ENCODE results near the gene SERF2.
"Not testable (repeated sequence)": the region's sequence is repeated elsewhere in the genome, so short reads cannot be mapped to it uniquely, and the experiment has no call there.

The SERF2 gene

DNA sequence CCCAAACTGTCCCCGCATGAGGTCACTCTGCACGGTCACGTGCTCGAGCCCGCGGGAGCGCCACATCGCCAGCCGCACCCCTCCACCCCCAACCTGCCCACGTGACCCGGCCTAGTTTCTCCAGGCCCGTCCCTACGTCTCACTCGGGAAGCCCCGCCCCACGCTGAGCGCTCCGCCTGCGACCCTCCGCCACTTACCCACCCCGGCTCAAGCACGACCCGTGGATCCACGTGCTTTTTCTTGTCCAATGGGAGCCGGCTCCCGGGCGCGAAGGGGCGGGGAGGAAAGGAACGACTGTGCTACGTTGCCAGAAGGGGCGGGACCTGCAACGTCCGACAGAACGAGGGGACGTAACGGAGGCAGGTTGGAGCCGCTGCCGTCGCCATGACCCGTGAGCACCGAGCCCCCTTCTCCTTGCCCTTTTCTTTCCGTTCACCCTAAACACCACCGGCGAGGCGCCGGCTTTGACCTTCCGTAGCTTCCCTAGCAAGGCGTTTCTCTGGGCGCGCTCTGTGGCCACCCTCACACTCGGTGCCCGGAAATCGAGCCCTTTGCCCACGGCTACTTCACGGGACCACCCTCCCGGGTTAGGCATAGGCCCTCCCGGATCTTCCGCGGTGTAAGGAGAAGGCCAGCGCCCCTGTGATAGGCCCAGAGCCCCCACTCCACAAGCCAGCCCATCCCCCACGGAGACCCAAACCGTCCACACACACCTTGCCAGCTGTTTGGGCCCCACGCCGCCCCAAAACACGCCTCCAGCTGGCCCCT, at the start of gene SERF2:
Gene SERF2, plus strand, starts transcription at position 328 of the 768 bp plus-strand sequence. Its CDS starts 57 bp downstream, at position 385.
- in situ Hi-C loops (cut with MboI; ENCODE audit: low pct_unique_long_range_greater_than_20kb, low sequenced_read_pairs) = no loop called here
- peak; percentile 100 for DNase-seq

DNA sequence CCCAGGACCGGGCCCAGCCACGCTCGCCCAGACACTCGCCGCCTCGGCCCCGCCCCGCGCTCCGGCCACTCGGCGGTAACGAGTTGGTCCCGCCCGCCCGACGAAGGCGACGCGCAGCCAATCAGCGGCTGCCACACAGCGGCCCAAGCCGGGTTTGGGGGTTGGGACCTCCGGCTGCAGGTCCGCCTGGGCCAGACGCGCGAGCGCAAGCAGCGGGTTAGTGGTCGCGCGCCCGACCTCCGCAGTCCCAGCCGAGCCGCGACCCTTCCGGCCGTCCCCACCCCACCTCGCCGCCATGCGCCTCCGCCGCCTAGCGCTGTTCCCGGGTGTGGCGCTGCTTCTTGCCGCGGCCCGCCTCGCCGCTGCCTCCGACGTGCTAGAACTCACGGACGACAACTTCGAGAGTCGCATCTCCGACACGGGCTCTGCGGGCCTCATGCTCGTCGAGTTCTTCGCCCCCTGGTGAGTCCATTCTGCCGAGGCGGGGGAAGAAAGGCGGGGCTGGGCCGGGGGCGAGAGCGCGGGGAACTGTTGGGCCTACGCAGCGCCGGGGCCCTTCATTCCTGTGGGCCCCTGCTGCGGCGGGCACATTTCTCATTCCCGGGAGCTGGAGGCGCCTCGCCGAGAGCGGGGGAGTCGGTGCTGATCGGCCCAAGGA, 45.7 kb upstream of the SERF2 start, which contains the start of gene PDIA3:
Gene PDIA3, plus strand, starts transcription at position 194 of the 658 bp plus-strand sequence. Its CDS starts 102 bp downstream, at position 296.
- peak; percentile 87 for DNase-seq
- in situ Hi-C loops (cut with MboI; ENCODE audit: low pct_unique_long_range_greater_than_20kb, low sequenced_read_pairs) = not testable (repeated sequence)

DNA sequence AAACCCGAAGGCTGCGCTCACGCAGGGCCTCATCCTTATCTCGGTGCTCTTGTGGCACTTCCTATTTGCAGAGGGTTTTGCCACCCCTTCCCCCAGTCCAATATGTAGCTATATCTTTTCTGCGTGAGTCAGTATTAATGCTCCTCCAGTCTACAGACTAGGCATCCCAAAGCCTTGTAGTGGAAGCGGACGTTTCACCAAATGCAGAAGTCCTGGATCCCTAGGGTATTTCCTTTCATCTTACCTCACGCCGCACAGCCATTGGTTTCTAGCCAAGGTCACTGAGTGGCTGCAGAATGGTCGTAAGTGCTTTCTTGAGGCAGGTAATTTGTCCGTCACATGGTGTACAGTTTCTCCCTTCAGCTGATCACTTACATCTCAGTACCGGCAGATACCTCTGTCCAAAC, 45.2 kb upstream of the SERF2 start:
- peak; percentile 65 for DNase-seq
- in situ Hi-C loops (cut with MboI; ENCODE audit: low pct_unique_long_range_greater_than_20kb, low sequenced_read_pairs) = not testable (repeated sequence)

DNA sequence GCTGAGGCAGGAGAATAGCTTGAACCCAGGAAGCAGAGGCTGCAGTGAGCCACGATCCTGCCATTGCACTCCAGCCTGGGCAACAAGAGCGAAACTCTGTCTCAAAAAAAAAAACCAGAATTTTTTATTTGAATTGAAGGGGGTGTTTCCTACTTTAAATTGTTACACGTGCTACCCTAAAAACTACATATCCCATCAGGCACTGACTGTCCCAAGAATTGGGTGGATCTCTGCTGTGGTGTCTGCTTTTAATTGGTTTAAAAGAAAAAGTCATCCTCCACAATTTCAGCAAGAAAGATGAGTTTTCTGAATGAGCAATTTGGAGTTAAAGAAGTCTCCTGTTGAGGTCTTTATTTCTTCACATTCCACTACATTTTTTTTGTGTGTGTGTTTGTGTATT, 43.7 kb upstream of the SERF2 start:
- DNase-seq = no peak
- in situ Hi-C loops (cut with MboI; ENCODE audit: low pct_unique_long_range_greater_than_20kb, low sequenced_read_pairs) = no loop called here

DNA sequence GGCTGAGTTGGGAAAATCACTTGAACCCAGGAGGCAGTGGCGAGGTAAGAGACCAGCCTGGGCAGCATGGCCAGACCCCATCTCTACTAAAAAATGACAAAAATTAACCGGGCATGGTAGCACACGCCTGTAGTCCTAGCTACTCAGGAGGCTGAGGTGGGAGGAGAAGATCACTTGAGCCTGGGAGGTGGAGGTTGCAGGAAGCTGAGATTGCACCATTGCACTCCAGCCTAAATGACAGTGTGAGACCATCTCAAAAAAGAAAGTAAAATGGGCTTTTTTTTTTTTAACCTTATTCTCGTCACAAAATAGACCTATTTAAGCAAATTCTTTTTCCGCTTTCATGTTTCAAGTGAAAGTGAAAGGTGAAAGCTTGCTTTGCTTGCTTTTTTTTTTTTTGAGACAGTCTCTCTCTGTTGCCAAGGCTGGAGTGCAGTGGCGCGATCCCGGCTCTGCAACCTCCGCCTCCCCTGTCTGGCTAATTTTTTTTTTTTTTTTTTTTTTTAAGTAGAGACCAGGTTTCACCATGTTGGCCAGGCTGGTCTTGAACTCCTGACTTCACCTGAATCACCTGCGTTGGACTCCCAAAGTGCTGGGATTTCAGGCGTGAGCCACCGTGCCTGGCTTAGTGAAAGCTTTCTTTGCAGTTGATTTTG, 42.3 kb upstream of the SERF2 start:
- no peak for DNase-seq
- in situ Hi-C loops (cut with MboI; ENCODE audit: low pct_unique_long_range_greater_than_20kb, low sequenced_read_pairs) = no loop called here

DNA sequence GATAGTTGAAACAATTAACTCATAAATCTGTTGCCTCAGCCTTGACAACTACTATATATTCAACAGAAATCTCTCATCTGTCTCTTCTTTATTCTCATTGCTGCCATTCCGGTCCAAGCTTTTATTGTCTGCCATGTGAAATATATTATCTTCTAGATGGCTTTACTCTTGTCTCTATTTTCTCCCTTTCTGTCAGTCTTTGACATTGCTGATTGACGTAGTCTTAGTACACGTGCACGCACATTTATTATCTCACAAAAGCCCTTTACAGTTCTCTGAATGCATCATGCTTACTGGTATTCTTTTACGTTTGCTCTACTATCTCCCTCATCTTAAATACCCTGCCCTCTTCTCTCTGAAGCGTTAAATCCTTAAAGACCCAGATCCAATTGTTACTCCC, 40.2 kb upstream of the SERF2 start:
- in situ Hi-C loops (cut with MboI; ENCODE audit: low pct_unique_long_range_greater_than_20kb, low sequenced_read_pairs) = no loop called here
- no peak for DNase-seq

DNA sequence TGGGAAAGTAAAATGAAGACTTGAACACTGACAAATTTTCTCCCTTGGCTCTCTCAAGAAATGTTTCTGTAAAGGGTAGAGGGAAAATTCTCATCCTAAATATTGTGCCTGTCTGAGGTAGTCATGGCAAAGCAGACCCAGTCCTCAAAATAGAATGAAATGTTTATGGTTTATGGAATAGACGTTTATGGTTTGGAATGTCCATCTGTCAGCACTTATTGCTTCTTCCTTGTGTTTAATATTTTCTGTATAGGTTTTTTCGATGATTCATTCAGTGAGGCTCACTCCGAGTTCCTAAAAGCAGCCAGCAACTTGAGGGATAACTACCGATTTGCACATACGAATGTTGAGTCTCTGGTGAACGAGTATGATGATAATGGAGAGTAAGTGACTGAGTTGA, 29.3 kb upstream of the SERF2 start:
- in situ Hi-C loops (cut with MboI; ENCODE audit: low pct_unique_long_range_greater_than_20kb, low sequenced_read_pairs) = no loop called here

DNA sequence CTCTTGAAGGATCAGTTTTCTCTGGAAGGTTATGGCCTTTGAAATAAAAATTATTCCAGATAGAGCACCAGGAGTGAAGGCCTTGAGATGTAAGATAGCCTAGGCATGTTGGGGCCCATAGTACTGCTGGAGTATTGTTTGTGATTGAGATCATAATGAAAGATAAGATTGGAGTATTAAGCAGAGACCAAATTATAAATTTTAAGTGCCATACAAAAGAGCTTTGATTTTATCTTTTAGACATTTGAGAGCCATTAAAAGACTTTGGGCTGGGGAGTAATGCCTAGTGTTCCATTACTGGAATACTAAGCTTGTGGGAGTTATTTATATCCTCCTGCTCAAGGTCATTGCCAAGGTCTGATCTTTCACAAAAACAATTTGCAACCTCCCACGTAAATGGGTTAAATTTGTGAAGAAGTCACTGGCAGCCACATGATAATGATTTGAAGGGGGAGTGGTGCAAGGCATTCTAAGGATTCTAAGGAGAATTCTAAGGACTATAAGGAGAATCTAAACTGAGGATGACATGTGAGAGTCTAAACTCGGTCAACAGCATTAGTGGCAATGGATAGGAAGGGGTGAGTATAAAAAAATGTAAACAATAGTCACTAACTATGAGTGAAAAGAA, 28.2 kb upstream of the SERF2 start:
- in situ Hi-C loops (cut with MboI; ENCODE audit: low pct_unique_long_range_greater_than_20kb, low sequenced_read_pairs) = no loop called here
- DNase-seq = no peak

More for the DNA sequence above, 29.3 kb upstream of the SERF2 start:
- no peak for DNase-seq

DNA sequence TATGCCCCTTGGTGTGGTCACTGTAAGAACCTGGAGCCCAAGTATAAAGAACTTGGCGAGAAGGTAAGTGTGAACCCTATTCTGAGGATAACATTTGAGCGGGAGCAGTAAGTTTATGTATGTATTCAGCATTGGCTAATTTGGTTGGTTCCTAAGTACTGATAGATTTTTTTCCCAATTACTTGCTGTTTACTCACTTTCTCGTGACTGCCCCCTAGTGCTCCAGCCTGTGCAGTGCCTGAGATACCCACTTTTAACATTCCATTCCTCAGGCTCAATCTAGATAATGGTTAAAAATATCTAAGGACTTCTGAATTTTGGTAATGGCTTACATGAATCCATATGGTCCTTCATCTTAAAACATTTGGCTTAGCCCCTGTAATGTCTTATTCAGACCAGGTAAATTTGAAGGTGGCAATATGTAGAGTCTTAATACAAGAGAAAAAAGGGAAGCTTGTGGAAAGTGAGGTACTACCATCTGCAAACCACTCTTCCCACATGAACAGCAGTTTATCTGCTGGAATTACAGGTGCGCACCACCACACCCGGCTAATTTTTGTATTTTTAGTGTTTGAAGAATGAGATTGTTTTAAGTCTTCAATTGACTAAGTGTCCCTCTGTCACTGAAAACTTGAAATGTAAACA, 22.4 kb upstream of the SERF2 start:
- in situ Hi-C loops (cut with MboI; ENCODE audit: low pct_unique_long_range_greater_than_20kb, low sequenced_read_pairs) = no loop called here
- DNase-seq = peak; percentile 80

DNA sequence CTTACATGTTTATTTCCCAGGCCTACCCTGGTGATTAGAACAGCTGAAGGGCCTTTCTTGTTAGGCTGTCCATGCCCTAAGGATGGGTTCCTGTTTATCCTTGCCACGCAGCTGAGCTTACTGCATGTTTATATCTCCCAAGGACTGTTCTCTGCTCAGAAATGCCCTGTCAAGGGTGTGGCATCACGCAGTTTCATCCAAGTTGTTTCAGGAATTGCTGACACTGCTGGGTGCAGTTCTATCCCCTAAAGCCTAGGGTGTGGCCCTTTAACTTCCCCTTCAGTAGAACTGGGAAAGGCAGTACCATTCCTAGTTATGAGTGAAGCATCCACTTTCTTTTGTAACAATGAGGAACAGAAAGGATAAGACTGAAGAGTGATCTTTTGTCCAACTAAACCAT, 20.3 kb upstream of the SERF2 start:
- no peak for DNase-seq
- in situ Hi-C loops (cut with MboI; ENCODE audit: low pct_unique_long_range_greater_than_20kb, low sequenced_read_pairs) = no loop called here

DNA sequence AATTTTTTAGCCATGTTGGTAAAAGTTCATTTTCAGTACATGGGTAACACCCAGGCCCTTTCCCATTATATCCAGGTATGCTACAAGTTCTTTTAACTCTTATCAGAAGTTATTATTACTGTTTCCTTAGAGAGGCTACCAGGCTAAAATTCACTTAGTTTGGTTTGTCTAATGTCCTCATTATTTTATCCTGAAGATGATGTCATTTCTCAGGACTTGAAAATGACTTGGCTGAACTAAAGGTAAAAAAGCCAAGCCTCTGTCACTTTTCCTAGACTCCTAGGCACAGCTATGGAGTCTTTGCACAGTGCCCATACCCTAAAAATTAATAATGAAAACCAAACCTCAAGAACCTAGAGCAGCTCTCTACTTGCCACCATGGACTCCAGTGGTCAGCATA, 19.5 kb upstream of the SERF2 start:
- in situ Hi-C loops (cut with MboI; ENCODE audit: low pct_unique_long_range_greater_than_20kb, low sequenced_read_pairs) = no loop called here
- no peak for DNase-seq

DNA sequence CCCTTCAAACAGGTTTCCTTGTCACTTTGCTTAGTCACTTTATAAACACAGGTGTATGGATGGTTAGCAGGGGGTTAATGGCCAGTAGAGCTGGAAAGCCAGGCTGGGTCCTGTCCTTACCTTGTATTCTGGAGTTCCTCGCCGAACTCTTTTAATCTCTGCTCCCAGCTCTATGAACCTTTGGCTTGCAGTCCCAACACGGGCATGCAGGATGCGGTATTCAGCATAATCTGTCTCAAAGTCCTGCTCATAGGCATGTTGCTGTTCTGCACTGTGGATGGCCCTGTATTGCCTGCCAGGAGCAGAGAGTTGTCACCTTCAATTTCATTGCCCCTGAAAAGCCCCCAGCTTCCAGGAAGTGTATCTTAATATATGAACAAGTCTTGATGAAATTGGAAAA, 18.1 kb upstream of the SERF2 start:
- DNase-seq = no peak
- in situ Hi-C loops (cut with MboI; ENCODE audit: low pct_unique_long_range_greater_than_20kb, low sequenced_read_pairs) = no loop called here

DNA sequence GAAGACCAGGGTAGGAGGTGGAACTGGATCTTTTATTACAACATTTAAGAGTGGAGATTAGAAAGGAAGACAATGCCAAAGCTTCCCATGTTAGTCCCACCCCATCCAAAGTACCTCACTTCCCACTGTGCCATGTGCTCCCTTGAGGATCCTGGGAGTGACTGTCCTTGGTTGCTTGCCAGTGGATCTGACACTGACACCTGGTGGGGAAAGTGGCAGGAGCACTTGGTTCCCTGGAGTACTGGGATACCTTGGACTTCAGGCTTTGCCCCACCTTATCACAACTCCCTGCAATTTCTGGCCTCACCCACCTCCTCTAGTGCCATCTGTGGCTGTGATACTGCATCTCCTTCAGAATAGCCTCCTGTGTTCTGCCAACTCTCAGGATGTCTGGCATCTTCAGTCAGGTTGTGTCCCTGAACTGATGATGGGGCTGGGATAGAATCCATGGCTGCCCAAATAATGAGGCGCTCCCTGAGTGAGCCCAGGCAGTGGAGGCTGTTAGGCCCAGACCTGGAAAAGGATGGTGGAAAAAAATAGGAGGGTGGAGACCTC, 16.6 kb upstream of the SERF2 start:
- no peak for DNase-seq
- in situ Hi-C loops (cut with MboI; ENCODE audit: low pct_unique_long_range_greater_than_20kb, low sequenced_read_pairs) = no loop called here

DNA sequence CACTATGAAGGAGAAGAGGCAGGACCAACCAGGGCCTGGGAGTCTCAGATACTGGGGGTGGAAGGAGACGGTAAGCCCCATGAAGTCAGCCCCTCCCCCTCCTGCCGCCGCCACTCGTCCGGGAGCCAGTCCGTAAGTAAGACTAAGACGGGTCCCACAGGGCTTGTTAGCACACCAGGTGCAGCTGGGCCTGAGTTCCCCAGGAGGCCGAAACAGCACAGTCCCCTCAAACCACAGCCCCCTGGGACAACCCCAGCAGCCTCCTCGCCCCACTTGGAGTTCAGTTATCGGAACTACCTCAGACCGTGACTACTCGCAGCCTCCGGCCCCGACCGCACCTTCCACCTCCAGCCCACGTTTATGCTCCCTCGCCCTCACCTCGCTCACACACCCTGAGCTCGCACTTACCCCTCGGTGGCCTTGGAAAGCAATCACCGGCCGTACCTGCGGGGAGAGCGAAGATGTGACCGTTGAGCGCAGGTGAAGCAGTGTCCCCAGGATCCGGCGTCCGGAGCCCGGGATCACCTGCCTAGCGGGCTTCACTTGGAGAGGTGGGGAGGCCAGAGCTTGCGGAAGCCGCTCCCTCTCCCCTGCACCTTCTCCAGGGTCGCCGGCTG, 15.9 kb upstream of the SERF2 start:
- no peak for DNase-seq
- in situ Hi-C loops (cut with MboI; ENCODE audit: low pct_unique_long_range_greater_than_20kb, low sequenced_read_pairs) = no loop called here

DNA sequence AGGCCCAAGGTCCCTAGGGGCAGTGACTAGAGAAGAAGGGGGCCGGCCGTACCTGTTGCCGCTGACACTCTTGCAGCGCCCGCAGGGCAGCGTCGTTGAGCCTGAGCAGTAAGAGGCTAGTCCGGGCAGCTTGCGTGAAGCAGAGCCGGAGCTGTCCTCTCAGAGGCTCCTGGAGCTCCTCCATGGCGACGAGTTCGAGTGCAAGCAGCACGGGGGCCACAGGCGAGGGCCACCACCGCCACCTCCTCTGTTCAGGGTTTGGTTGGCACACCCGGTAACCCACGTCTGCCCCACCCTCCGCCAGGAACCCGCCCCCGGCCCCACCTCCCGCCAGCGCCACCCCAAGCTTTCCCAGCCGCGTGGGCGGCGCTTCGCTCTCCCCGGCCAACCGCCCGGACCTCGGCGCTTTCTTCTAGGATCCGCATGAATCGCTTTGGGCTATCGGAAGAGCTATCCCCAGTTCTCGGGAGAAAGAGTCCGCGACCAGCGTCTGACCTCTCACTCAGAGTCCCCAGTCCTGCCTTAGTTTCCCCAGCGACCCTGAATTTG, 15.3 kb upstream of the SERF2 start, which contains the start of gene ELL3:
Gene ELL3, minus strand, starts transcription at position 249 of the 549 bp plus-strand sequence. Its CDS starts 65 bp downstream, at position 184.
- DNase-seq = no peak
- in situ Hi-C loops (cut with MboI; ENCODE audit: low pct_unique_long_range_greater_than_20kb, low sequenced_read_pairs) = no loop called here

DNA sequence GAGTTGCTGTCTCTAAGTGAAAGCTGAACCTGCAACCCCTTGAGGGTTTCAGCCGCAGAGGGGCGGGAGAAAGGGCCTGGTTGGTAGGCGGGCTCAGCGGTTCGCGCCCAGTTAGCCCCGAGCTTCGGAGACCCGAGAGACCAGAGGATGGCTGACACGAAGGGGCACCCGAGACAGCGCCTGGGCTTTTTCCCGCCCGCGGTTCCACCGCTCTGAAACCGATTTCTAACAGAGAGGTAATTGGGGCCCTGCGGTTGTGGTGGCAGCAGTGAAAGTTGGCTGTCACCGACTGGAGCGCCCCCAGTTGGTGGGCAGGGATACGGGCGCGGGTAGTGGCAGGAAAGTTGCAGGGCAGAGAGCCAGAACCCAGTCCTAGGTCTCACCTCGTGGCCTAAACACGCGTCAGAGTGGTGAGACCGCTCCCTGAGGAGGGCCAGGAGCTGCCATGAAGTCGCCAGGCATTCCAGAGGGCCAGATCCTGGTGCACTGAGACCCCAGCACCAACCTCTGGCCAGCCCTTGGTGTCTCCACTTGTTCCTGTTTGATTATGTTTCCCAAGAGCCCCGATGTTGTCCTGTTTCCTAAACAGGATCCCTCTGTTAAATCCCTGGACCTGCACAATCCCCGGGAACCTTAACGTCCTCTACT, 14.7 kb upstream of the SERF2 start:
- in situ Hi-C loops (cut with MboI; ENCODE audit: low pct_unique_long_range_greater_than_20kb, low sequenced_read_pairs) = no loop called here

DNA sequence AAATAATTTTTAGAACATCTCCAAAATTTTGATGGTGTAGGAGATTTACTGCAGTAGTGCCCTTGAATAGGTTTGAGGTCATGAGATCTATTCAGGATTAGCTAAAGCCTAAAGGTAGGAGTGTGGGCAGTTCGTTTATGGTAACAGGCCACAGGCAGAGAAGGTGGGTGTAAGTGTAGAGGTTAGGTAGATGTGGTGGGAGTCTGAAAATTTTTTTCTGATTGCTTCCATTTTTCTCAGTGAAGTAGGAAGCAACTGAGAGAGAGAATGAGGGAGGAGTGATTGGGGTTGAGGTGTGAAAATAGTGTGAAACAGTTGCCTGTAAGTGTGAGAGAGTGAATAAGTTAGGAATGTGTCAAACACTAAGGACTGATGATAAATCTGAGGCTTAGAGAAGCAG, 13.1 kb upstream of the SERF2 start:
- DNase-seq = no peak
- in situ Hi-C loops (cut with MboI; ENCODE audit: low pct_unique_long_range_greater_than_20kb, low sequenced_read_pairs) = no loop called here

More for the DNA sequence above, 14.7 kb upstream of the SERF2 start:
- DNase-seq = peak; percentile 93

DNA sequence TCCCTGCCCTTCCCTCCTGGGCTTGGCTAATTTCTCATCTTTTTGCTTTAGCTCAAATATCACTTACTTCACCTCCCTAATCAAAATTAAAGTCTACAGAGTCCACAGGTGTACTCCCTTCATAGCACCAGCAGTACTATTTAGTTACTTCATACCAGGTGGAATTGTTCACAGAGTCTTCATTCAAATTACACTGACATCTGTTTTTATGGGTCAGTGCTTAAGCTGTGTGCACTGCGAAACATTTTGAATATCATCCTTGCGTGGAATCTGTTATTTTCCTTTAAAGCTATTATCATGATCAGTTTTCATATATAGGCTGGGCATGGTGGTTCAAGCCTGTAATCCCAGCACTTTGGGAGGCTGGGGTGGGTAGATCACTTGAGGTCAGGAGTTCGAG, 2.7 kb upstream of the SERF2 start:
- in situ Hi-C loops (cut with MboI; ENCODE audit: low pct_unique_long_range_greater_than_20kb, low sequenced_read_pairs) = no loop called here
- DNase-seq = no peak
